Thyroid gland (tissue), 4 donors: ENCODE measurements around the gene SGK1. TPM values are rescaled to one million over a fixed set of nuclear protein-coding genes. Genes with fewer than 3 reads are reported as not detected.
"Not testable (repeated sequence)": the region's sequence is repeated elsewhere in the genome, so short reads cannot be mapped to it uniquely, and the experiment has no call there.

Experiments
- DNase-seq, 2 donors: peaks; one replicate each; pipeline ENCODE4 v3.0.0-alpha.2; 2019
- H3K27ac ChIP-seq, 3 donors: fragments of 200-600 bp; sonication (generic); 1 replicate in 2 of 3; 2 replicates in 1 of 3; pipeline ENCODE4 v1.5.1; 2016 to 2019; ENCODE audit warnings: mild to moderate bottlenecking in 1 of 3, moderate library complexity in 1 of 3
- H3K27me3 ChIP-seq: fragments of 200-600 bp; sonication (generic); one replicate; pipeline ENCODE4 v1.5.1; 2019
- H3K36me3 ChIP-seq, 2 donors: fragments of 200-600 bp; sonication (generic); one replicate each; pipeline ENCODE4 v1.5.1; 2016 to 2019
- H3K4me1 ChIP-seq, 2 donors: fragments of 200-600 bp; sonication (generic); one replicate each; pipeline ENCODE4 v1.5.1; 2017 to 2019
- H3K4me3 ChIP-seq, 3 donors: fragments of 200-600 bp; sonication (generic); replicated peaks in 1 of 3; 1 replicate in 2 of 3; 2 replicates in 1 of 3; pipeline ENCODE4 v1.5.1; 2016; ENCODE audit warnings: mild to moderate bottlenecking in 1 of 3
- H3K9me3 ChIP-seq: fragments of 200-600 bp; sonication (generic); one replicate; pipeline ENCODE4 v1.5.1; 2017
- CTCF ChIP-seq, 6 experiments: fragments of 200-600 bp in 3 of 6; fragments of 450-650 bp in 3 of 6; sonication (generic) in 3 of 6; IDR thresholded peaks; one replicate each; pipeline ENCODE4 v1.5.1; 2016 to 2019; ENCODE audit warnings: antibody characterized with exemption in 6 of 6, mild to moderate bottlenecking in 2 of 6, inconsistent platforms in 1 of 6, moderate library complexity in 1 of 6
- POLR2A ChIP-seq, 2 donors: fragments of 450-650 bp; IDR thresholded peaks; one replicate each; pipeline ENCODE4 v1.6.1; 2017; ENCODE audit warnings: antibody characterized with exemption in 2 of 2, mild to moderate bottlenecking in 2 of 2, moderate library complexity in 1 of 2
- WGBS, 2 donors: methylation state at CpG; one replicate each; pipeline ENCODE4 v1.1.5; 2017; 5-methylcytosine and 5-hydroxymethylcytosine counted together
- intact Hi-C: fragments of 100-400 bp; cut with DNase I; formaldehyde crosslinking; loops from one replicate; pipeline ENCODE4 v1.15.1; 2023
- total RNA-seq, 4 donors: library from RNA; depleted of rRNA; stranded (reverse); fragments of >200 nt; gene quantifications; one replicate each; pipeline ENCODE4 v1.2.3, GENCODE V29; 2016

SGK1 gene
- total RNA-seq, 4 donors from 2014 or later, result 151 to 361 (median 194) TPM

DNA sequence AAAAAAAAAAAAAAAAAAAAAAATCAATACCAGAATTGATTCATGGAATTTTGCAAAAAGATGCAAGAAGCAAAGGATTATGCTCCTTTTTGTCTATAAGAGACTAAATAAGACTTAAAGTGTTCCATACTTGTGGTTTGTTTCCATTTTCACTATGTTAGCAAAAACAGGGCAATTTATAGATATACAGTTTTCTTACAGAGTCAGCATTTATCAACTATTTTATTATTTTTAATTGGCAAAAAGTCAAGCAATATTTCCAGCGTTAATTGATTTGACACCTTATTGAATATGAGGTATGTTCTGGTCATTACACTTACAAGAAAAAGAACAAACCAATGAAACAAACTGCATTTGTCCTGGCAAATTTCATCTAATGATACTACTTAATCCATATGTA, 5.4 kb upstream of the SGK1 start:
- Histone ChIP-seq H3K27ac (no peak overlapping the region), H3K36me3 (no peaks in the 10 kb centered on the region), H3K4me3 (no peak overlapping the region), H3K9me3 (no peaks in the 10 kb centered on the region), H3K4me1 (no peaks in the 10 kb centered on the region), H3K27me3 (no peaks in the 10 kb centered on the region)
- no peak for TF ChIP-seq POLR2A (IDR thresholded peaks at IDR 0.05)
- TF ChIP-seq CTCF (IDR thresholded peaks at IDR 0.05), result no peak
- no peak for DNase-seq
- intact Hi-C loops, result no loop called here
- 93 to 94% methylated on average over 1 of the region's 1 CpG for WGBS, 2 donors

DNA sequence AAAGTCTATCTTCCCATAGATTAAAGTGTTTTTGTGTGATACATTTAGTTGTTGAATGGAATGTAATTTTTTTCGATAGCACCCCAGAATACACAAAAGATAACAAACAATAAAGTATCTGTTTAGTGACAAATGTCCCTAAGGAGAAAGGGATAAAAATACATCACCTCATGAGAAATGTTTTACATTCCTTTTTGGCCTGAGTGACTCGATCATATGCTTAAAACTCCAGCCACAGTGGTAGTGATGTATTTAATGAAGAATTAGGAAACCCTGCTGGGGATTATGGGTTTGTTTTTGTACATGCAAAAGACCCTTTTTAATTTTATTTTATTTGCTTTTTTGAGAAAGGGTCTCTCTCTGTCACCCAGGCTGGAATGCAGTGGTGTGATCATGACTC, 4.3 kb upstream of the SGK1 start:
- 81 to 85% methylated on average over 2 of the region's 2 CpGs for WGBS, 2 donors
- no peaks in the 10 kb centered on the region for H3K36me3 ChIP-seq
- no peak for DNase-seq
- H3K4me1 ChIP-seq, result no peaks in the 10 kb centered on the region
- H3K27me3 ChIP-seq, result no peaks in the 10 kb centered on the region
- H3K27ac ChIP-seq, result no peak overlapping the region
- TF ChIP-seq CTCF (IDR thresholded peaks at IDR 0.05) (no peak), POLR2A (IDR thresholded peaks at IDR 0.05) (no peak)
- H3K9me3 ChIP-seq, result no peaks in the 10 kb centered on the region
- intact Hi-C loops, result no loop called here
- no peak overlapping the region for H3K4me3 ChIP-seq

GRCh38 chr6:134321246-134321645, 3.3 kb upstream of the SGK1 start:
- 92 to 95% methylated on average over 3 of the region's 3 CpGs for WGBS, 2 donors
- TF ChIP-seq POLR2A (IDR thresholded peaks at IDR 0.05) (no peak), CTCF (IDR thresholded peaks at IDR 0.05) (no peak)
- no peaks in the 10 kb centered on the region for H3K27me3 ChIP-seq

GRCh38 chr6:134319686-134320085, 1.8 kb upstream of the SGK1 start:
- H3K4me3 ChIP-seq, DNase-seq, H3K9me3 ChIP-seq, H3K27ac ChIP-seq, H3K27me3 ChIP-seq, intact Hi-C loops, H3K36me3 ChIP-seq: not testable (repeated sequence)
- WGBS, 2 donors, result 82 to 94% methylated on average over 2 of the region's 2 CpGs
- H3K4me1 ChIP-seq, result peaks cover 0 to 11% of the 10 kb centered on the region in 2 donors

More at GRCh38 chr6:134321246-134321645, 3.3 kb upstream of the SGK1 start:
- intact Hi-C loops, result no loop called here
- Histone ChIP-seq H3K4me3 (no peak overlapping the region), H3K36me3 (no peaks in the 10 kb centered on the region), H3K4me1 (peaks cover 0 to 1% of the 10 kb centered on the region in 2 donors), H3K27ac (no peak overlapping the region), H3K9me3 (no peaks in the 10 kb centered on the region)
- no peak for DNase-seq

DNA sequence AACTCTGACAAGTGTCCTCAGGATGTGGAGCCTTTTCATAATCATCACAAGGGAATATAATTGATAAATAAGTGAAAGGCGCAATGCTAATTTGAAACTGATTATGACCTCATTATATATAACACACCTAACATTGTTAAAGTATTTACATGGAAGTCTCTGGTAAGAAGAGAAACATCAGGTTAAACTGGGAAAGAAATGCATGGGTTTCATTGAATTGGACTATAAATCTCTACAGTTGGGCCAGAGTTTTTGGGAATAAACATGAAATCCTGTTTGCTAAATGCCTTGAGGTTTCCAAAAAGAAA, 1.0 kb upstream of the SGK1 start:
- H3K9me3 ChIP-seq, result no peaks in the 10 kb centered on the region
- H3K27ac ChIP-seq, result no peak overlapping the region
- no peak for DNase-seq
- TF ChIP-seq CTCF (IDR thresholded peaks at IDR 0.05) (no peak), POLR2A (IDR thresholded peaks at IDR 0.05) (no peak)
- intact Hi-C loops, result no loop called here
- no peaks in the 10 kb centered on the region for H3K27me3 ChIP-seq
- no peaks in the 10 kb centered on the region for H3K36me3 ChIP-seq
- H3K4me1 ChIP-seq, result peaks cover 0 to 15% of the 10 kb centered on the region in 2 donors
- WGBS, 2 donors, result 99 to 100% methylated on average over 1 of the region's 1 CpG
- H3K4me3 ChIP-seq, result no peak overlapping the region
